OCI-LY7 (cell line): ENCODE results near the gene LYRM4. TPM values are rescaled to one million over a fixed set of nuclear protein-coding genes. Genes with fewer than 3 reads are reported as not detected.

Source experiments
- BruUV-seq: library from RNA; stranded (reverse); fragments of 400-500 nt; replicated peaks from 2 replicates; lab custom pipeline; 2021; lab: Mats Ljungman, UMichigan
- CTCF ChIA-PET: fragments of 300-600 bp; sonication (Branson Sonifier 250); formaldehyde crosslinking; loops from one replicate; lab custom pipeline; 2022; ENCODE audit warnings: antibody characterized with exemption; ENCODE audit not compliant: unreplicated experiment; lab: Charles Lee
- POLR2A ChIA-PET: fragments of 300-600 bp; sonication (Branson Sonifier 250); formaldehyde crosslinking; loops from one replicate; lab custom pipeline; 2022; ENCODE audit warnings: antibody characterized with exemption; lab: Charles Lee
- DNase-seq: peaks from one replicate; pipeline ENCODE4 v3.0.0-alpha.2; 2015; ENCODE audit warnings: low spot score
- H2AFZ ChIP-seq: fragments of 200-600 bp; sonication (generic), shearing (Covaris generic); 2 replicates; pipeline ENCODE4 v1.6.1; 2014; ENCODE audit warnings: mild to moderate bottlenecking, antibody characterized with exemption, low read length, moderate library complexity
- H3K27ac ChIP-seq: fragments of 200-600 bp; sonication (generic); 2 replicates; pipeline ENCODE4 v1.5.1; 2014; ENCODE audit warnings: mixed run types, low read depth, mild to moderate bottlenecking, moderate library complexity, low read length, inconsistent platforms; ENCODE audit not compliant: poor library complexity, severe bottlenecking
- H3K36me3 ChIP-seq: fragments of 200-600 bp; sonication (generic); 2 replicates; pipeline ENCODE4 v1.6.1; 2014; ENCODE audit warnings: mild to moderate bottlenecking, antibody characterized with exemption, low read length, moderate library complexity, mixed read lengths; ENCODE audit not compliant: insufficient read depth
- H3K4me1 ChIP-seq: fragments of 200-600 bp; sonication (generic); 2 replicates; pipeline ENCODE4 v1.5.1; 2014; ENCODE audit warnings: mild to moderate bottlenecking, low read length; ENCODE audit not compliant: insufficient read depth, poor library complexity, severe bottlenecking
- H3K4me2 ChIP-seq: fragments of 200-600 bp; sonication (generic); 2 replicates; pipeline ENCODE4 v1.6.1; 2014; ENCODE audit warnings: mild to moderate bottlenecking, low read length
- H3K4me3 ChIP-seq: fragments of 200-600 bp; sonication (generic); 2 replicates; pipeline ENCODE4 v1.5.1; 2014; ENCODE audit warnings: mild to moderate bottlenecking, low read depth, low read length; ENCODE audit not compliant: poor library complexity, severe bottlenecking
- H3K79me2 ChIP-seq: fragments of 200-600 bp; sonication (generic); 2 replicates; pipeline ENCODE4 v1.6.1; 2016; ENCODE audit warnings: low read depth, mild to moderate bottlenecking, low read length, moderate library complexity, mixed read lengths; ENCODE audit not compliant: insufficient read depth
- H3K9me2 ChIP-seq: fragments of 200-600 bp; sonication (generic); 2 replicates; pipeline ENCODE4 v1.6.1; 2016; ENCODE audit warnings: mild to moderate bottlenecking, low read length, mixed read lengths; ENCODE audit not compliant: insufficient read depth
- H3K9me3 ChIP-seq: fragments of 200-600 bp; sonication (generic); 2 replicates; pipeline ENCODE4 v1.6.1; 2014; ENCODE audit warnings: mild to moderate bottlenecking, mixed run types, low read length, mixed read lengths
- H4K20me1 ChIP-seq: fragments of 200-600 bp; sonication (generic); 2 replicates; pipeline ENCODE4 v1.6.1; 2014; ENCODE audit warnings: mild to moderate bottlenecking, antibody characterized with exemption, low read length, moderate library complexity, mixed read lengths; ENCODE audit not compliant: insufficient read depth
- EZH2phosphoT487 ChIP-seq: fragments of 200-600 bp; sonication (generic); IDR thresholded peaks from 2 replicates; pipeline ENCODE4 v1.6.1; 2018; ENCODE audit warnings: low read depth, borderline replicate concordance, mild to moderate bottlenecking, mixed run types, antibody characterized with exemption, low read length, moderate library complexity, mixed read lengths
- intact Hi-C: fragments of 100-400 bp; cut with micrococcal nuclease; formaldehyde crosslinking; loops from one replicate; pipeline ENCODE4 v1.10.0; 2022; ENCODE audit not compliant: unreplicated experiment
- total RNA-seq, 2 experiments: library from RNA; depleted of rRNA in 1 of 2; stranded (reverse); fragments of >200 nt in 1 of 2; shearing (Covaris generic) in 1 of 2; gene quantifications; 2 replicates each; pipeline ENCODE4 v1.2.3, GENCODE V29; 2014 to 2022
- TF ChIP-seq, protein P1 (sequence below): fragments of 200-600 bp; sonication (generic); conservative IDR thresholded peaks from 2 replicates; pipeline ENCODE4 v1.5.1; 2014; ENCODE audit warnings: mild to moderate bottlenecking, antibody characterized with exemption, low read length, moderate library complexity, mixed read lengths

Gene LYRM4
- total RNA-seq, 2 experiments from 2014 or later: 19.6 to 34.3 TPM

DNA sequence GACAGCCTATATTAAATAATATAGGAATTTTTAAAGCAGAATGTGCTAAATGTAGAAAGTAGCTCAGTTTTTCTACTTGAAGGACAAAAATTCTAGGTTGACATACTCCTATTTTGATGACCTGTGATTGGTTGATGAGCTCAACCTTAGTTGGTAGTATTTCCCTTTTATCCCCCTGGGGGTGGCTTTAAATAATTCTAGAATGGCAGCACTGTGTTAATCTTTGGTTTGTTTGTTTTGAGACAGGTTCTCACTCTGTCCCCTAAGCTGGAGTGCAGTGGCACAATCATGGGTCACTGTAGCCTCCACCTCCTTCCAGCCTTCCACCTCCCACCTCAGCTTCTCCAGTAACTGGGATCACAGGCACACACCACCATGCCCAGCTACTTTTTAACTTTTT is 29.8 kb upstream of the LYRM4 start:
- TF ChIP-seq, protein P1, sequence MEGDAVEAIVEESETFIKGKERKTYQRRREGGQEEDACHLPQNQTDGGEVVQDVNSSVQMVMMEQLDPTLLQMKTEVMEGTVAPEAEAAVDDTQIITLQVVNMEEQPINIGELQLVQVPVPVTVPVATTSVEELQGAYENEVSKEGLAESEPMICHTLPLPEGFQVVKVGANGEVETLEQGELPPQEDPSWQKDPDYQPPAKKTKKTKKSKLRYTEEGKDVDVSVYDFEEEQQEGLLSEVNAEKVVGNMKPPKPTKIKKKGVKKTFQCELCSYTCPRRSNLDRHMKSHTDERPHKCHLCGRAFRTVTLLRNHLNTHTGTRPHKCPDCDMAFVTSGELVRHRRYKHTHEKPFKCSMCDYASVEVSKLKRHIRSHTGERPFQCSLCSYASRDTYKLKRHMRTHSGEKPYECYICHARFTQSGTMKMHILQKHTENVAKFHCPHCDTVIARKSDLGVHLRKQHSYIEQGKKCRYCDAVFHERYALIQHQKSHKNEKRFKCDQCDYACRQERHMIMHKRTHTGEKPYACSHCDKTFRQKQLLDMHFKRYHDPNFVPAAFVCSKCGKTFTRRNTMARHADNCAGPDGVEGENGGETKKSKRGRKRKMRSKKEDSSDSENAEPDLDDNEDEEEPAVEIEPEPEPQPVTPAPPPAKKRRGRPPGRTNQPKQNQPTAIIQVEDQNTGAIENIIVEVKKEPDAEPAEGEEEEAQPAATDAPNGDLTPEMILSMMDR: no peak
- TF ChIP-seq EZH2phosphoT487: no peak
- no peak overlapping the region for H3K4me3 ChIP-seq
- POLR2A ChIA-PET: interaction anchor here (0.6 to 1.2 kb wide), 3 partner anchors 13 to 24 kb away, joined by 3 to 5 read pairs (median 4); no protein-coding TSS in a partner anchor
- H3K36me3 ChIP-seq: no peaks in the 10 kb centered on the region
- intact Hi-C loops: no loop called here
- BruUV-seq: no TSS peak
- no peaks in the 10 kb centered on the region for H3K9me3 ChIP-seq
- no peaks in the 10 kb centered on the region for H3K9me2 ChIP-seq
- H2AFZ ChIP-seq: no peak overlapping the region
- DNase-seq: no peak
- H4K20me1 ChIP-seq: 0 out of 2 replicates have a peak, but pooled peaks cover 5% of the 10 kb centered on the region
- H3K4me1 ChIP-seq: peaks cover 5% of the 10 kb centered on the region
- no peaks in the 10 kb centered on the region for H3K79me2 ChIP-seq
- CTCF ChIA-PET: no interaction called here
- H3K4me2 ChIP-seq: no peak overlapping the region
- no peak overlapping the region for H3K27ac ChIP-seq

DNA sequence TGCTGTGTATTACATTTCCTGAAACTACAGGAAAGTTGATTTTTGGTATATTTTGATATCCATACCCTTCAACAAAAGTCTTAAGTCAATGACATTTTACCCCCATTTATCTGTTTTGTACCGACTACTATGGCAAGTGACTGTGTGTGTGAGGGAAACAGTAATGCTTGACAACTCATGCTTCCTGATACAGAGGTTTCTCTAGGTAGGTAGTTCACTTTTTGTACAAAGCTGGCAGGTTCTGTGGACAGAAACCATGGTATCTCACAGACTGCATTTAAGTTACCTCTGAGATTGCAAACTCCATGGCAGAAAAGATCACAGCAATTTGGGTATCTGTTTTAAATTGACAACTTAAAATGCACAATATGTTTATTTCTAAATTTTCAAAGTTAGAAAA is 29.3 kb upstream of the LYRM4 start:
- H4K20me1 ChIP-seq: 0 out of 2 replicates have a peak, but pooled peaks cover 5% of the 10 kb centered on the region
- H3K9me2 ChIP-seq: no peaks in the 10 kb centered on the region
- peaks cover 5% of the 10 kb centered on the region for H3K4me1 ChIP-seq
- no peaks in the 10 kb centered on the region for H3K9me3 ChIP-seq
- H3K4me2 ChIP-seq: no peak overlapping the region
- no peaks in the 10 kb centered on the region for H3K79me2 ChIP-seq
- ChIA-PET POLR2A (interaction anchor here (0.6 to 1.2 kb wide), 3 partner anchors 12 to 24 kb away, joined by 3 to 5 read pairs (median 4); no protein-coding TSS in a partner anchor), CTCF (no interaction called here)
- no peak for TF ChIP-seq EZH2phosphoT487
- TF ChIP-seq, protein P1: no peak
- no peak overlapping the region for H2AFZ ChIP-seq
- intact Hi-C loops: no loop called here
- no peaks in the 10 kb centered on the region for H3K36me3 ChIP-seq
- no peak overlapping the region for H3K27ac ChIP-seq
- no peak for DNase-seq
- BruUV-seq: no TSS peak
- no peak overlapping the region for H3K4me3 ChIP-seq

DNA sequence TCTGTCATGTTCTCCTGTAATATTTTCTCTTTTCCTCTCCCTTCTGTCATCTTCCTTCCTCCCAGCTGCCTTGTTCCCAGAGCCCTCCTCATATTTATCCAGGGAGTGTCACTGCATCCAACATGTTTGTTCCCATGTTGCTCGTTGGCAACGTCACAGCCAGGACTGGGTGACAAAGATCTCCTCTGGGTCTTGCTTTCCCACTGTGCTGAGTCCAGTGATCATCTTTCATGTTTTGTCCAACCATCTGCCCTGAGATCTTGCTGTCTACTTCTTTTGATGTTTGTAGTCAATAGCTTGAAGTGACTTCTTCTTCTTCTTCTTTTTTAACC is 27.2 kb upstream of the LYRM4 start:
- Histone ChIP-seq H3K4me1 (peaks cover 5% of the 10 kb centered on the region), H3K9me2 (no peaks in the 10 kb centered on the region), H4K20me1 (no peaks in the 10 kb centered on the region), H3K79me2 (no peaks in the 10 kb centered on the region), H3K4me2 (no peak overlapping the region), H3K36me3 (no peaks in the 10 kb centered on the region), H3K27ac (no peak overlapping the region), H2AFZ (no peak overlapping the region), H3K9me3 (no peaks in the 10 kb centered on the region), H3K4me3 (no peak overlapping the region)
- no peak for DNase-seq
- intact Hi-C loops: no loop called here
- no TSS peak for BruUV-seq
- TF ChIP-seq, protein P1: no peak
- TF ChIP-seq EZH2phosphoT487: no peak
- ChIA-PET CTCF (no interaction called here), POLR2A (interaction anchor here (0.6 kb wide), 1 partner anchor 95 kb away, joined by 3 read pairs; no protein-coding TSS in a partner anchor)
